Stomach (tissue), 9 donors: ENCODE measurements around the gene BCAS1. TPM values are rescaled to one million over a fixed set of nuclear protein-coding genes. Genes with fewer than 3 reads are reported as not detected.

Experiments
- DNase-seq, 2 donors: peaks; one replicate each; pipeline versions ENCODE4 v3.0.0 to v3.0.0-alpha.2; 2013 to 2019
- H3K27ac ChIP-seq, 5 donors: fragments of 200-600 bp in 4 of 5; sonication (generic) in 4 of 5; one replicate each; pipeline ENCODE4 v1.5.1; 2013 to 2019; ENCODE audit warnings: mild to moderate bottlenecking in 1 of 5, moderate library complexity in 1 of 5
- H3K27me3 ChIP-seq, 3 donors: fragments of 200-600 bp; sonication (generic); one replicate each; pipeline ENCODE4 v1.5.1; 2017 to 2019; ENCODE audit warnings: mixed run types in 1 of 3
- H3K36me3 ChIP-seq, 4 donors: fragments of 200-600 bp; sonication (generic); 1 replicate in 3 of 4; 2 replicates in 1 of 4; pipeline ENCODE4 v1.5.1; 2016 to 2019
- H3K4me1 ChIP-seq, 4 donors: fragments of 200-600 bp; sonication (generic); one replicate each; pipeline ENCODE4 v1.5.1; 2016 to 2019
- H3K4me3 ChIP-seq, 4 donors: fragments of 200-600 bp; sonication (generic) in 3 of 4; one replicate each; pipeline ENCODE4 v1.5.1; 2016 to 2019; ENCODE audit warnings: mild to moderate bottlenecking in 1 of 4
- H3K9me3 ChIP-seq, 4 donors: fragments of 200-600 bp; sonication (generic); one replicate each; pipeline ENCODE4 v1.5.1; 2016 to 2019
- CTCF ChIP-seq, 7 experiments: fragments of 450-650 bp in 4 of 7; fragments of 200-600 bp in 3 of 7; sonication (generic) in 3 of 7; IDR thresholded peaks; one replicate each; pipeline ENCODE4 v1.5.1; 2016 to 2019; ENCODE audit warnings: antibody characterized with exemption in 7 of 7, control low read depth in 2 of 7, mild to moderate bottlenecking in 1 of 7
- EP300 ChIP-seq: sonication (generic); formaldehyde crosslinking; IDR thresholded peaks from one replicate; pipeline ENCODE4 v1.6.1; 2017; ENCODE audit warnings: antibody characterized with exemption
- POLR2A ChIP-seq, 4 donors: fragments of 450-650 bp; IDR thresholded peaks; one replicate each; pipeline ENCODE4 v1.6.1; 2016; ENCODE audit warnings: antibody characterized with exemption in 4 of 4, control low read depth in 2 of 4, mild to moderate bottlenecking in 1 of 4, moderate library complexity in 1 of 4
- POLR2AphosphoS5 ChIP-seq, 3 donors: sonication (generic); formaldehyde crosslinking; IDR thresholded peaks; one replicate each; pipeline ENCODE4 v1.6.1; 2016; ENCODE audit warnings: antibody characterized with exemption in 3 of 3
- WGBS, 5 donors: extraction: QIAGEN DNeasy Blood & Tissue Kit in 3 of 5; methylation state at CpG; one replicate each; pipeline versions ENCODE4 v1.1.5 to v1.1.7; 2013 to 2018; 5-methylcytosine and 5-hydroxymethylcytosine counted together
- intact Hi-C: fragments of 100-400 bp; cut with DNase I; formaldehyde crosslinking; loops from one replicate; pipeline ENCODE4 v1.15.1; 2023; ENCODE audit warnings: low total_unique reads
- polyA plus RNA-seq, 3 donors: library from polyadenylated mRNA; stranded (reverse); fragments of 200-250 nt; gene quantifications; one replicate each; pipeline ENCODE4 v1.2.3, GENCODE V29; 2013
- total RNA-seq, 5 donors: library from RNA; depleted of rRNA; stranded (reverse); fragments of >200 nt; gene quantifications; one replicate each; pipeline versions ENCODE4 v1.1.0 to v1.2.3, GENCODE V29; 2014 to 2016
- donor health status: healthy with polysubstance abuse.
- donor health status: Bipolar disorder and iron deficiency.
- donor health status: healthy.

The BCAS1 gene
- total and polyA plus RNA-seq, 8 donors: 6.3 to 145 (median 84.6) TPM

DNA sequence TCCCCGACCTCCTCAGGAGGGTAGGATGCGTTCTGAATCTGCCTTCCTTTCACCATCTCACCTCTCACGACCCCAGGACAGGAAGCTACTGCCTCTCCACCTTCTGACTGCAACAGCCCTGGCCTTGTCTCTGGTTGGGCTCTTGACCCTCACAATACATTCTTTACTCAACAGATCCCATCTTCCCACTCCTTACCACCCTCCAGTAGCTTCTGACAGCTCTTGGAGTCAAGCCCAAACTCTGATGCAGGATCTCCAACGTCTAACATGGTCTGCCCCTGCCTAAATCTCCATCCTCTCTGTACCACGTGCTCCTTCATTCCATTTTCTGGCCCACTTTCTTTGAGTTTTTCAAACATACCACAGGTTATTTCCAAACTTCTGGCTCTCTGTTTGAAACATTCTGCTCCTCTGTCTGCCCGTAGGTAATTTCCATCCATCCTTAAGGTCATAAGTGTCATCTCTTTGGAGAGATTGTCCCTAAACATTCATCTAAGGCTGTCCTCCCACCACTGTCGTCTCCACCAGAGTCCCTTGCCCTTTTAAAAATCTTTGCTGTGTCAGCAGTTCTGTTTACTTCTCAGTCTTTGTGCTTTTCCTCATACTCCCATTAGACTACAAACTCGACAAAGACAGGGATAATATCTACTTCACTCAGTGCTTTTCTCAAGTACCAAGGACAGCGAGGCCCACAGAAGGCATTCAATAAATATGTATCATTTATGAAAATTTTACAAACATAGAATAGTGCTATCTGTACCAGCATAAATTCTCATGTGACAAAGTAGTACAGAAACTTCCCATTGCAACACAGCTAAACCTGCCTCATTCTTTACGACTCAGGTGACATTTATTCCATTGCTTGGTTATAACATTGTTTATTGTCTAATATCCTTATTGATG, 73.6 kb downstream of the BCAS1 start:
- peaks cover 0 to 3% (median 0%) of the 10 kb centered on the region in 4 donors for H3K36me3 ChIP-seq
- no peak overlapping the region for H3K27ac ChIP-seq
- H3K4me1 ChIP-seq: no peaks in the 10 kb centered on the region
- TF ChIP-seq CTCF (IDR thresholded peaks at IDR 0.05) (no peak), EP300 (no peak), POLR2AphosphoS5 (IDR thresholded peaks at IDR 0.05) (no peak)
- 73 to 83% (median 77%) methylated on average over 10 of the region's 10 CpGs for WGBS, 5 donors
- intact Hi-C loops: no loop called here
- H3K4me3 ChIP-seq: no peak overlapping the region
- H3K27me3 ChIP-seq: peaks cover 0 to 4% (median 0%) of the 10 kb centered on the region in 3 donors
- no peak for DNase-seq
- peaks cover 2 to 18% (median 14%) of the 10 kb centered on the region in 4 donors for H3K9me3 ChIP-seq

GRCh38 chr20:53995949-53996348, 74.4 kb downstream of the BCAS1 start:
- DNase-seq: no peak
- 77 to 90% (median 80%) methylated on average over 5 of the region's 5 CpGs for WGBS, 5 donors
- Histone ChIP-seq H3K36me3 (peaks cover 0 to 3% (median 0%) of the 10 kb centered on the region in 4 donors), H3K4me3 (no peak overlapping the region), H3K4me1 (no peaks in the 10 kb centered on the region), H3K27ac (no peak overlapping the region), H3K9me3 (peaks cover 0 to 9% (median 6%) of the 10 kb centered on the region in 4 donors), H3K27me3 (peaks cover 0 to 4% (median 0%) of the 10 kb centered on the region in 3 donors)
- no peak for TF ChIP-seq CTCF (IDR thresholded peaks at IDR 0.05)
- TF ChIP-seq EP300: no peak
- TF ChIP-seq POLR2A (IDR thresholded peaks at IDR 0.05): no peak
- no peak for TF ChIP-seq POLR2AphosphoS5 (IDR thresholded peaks at IDR 0.05)
- intact Hi-C loops: no loop called here

GRCh38 chr20:53994088-53994487, 76.3 kb downstream of the BCAS1 start:
- Histone ChIP-seq H3K27me3 (peaks cover 0 to 4% (median 0%) of the 10 kb centered on the region in 3 donors), H3K36me3 (peaks cover 0 to 3% (median 0%) of the 10 kb centered on the region in 4 donors), H3K9me3 (no peaks in the 10 kb centered on the region), H3K27ac (no peak overlapping the region), H3K4me3 (no peak overlapping the region), H3K4me1 (no peaks in the 10 kb centered on the region)
- intact Hi-C loops: no loop called here
- TF ChIP-seq EP300 (no peak), POLR2AphosphoS5 (IDR thresholded peaks at IDR 0.05) (no peak), CTCF (IDR thresholded peaks at IDR 0.05) (no peak), POLR2A (IDR thresholded peaks at IDR 0.05) (no peak)
- DNase-seq: no peak
- 89 to 96% (median 95%) methylated on average over 7 of the region's 7 CpGs for WGBS, 5 donors

DNA sequence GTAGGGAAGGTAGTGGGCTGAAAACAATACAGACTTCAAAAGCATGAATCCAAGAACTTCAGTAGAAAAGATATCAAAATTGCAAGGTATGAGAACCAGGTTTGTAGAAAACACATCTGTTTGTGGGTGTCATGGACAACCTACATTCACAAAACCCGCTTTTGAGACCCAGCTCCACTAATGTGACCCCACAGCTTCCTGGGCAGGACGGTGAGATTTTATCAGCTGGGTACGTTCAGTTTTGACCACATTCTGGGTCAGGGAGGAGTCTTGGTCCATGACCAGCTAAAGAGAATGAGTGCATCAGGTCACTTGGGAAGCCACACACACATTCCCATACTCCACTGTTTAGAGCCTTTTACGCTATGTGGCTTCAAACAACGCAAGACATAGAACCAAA, 77.1 kb downstream of the BCAS1 start:
- H3K4me3 ChIP-seq: no peak overlapping the region
- no peak overlapping the region for H3K27ac ChIP-seq
- no peak for DNase-seq
- 77 to 87% (median 83%) methylated on average over 5 of the region's 5 CpGs for WGBS, 5 donors
- H3K36me3 ChIP-seq: peaks cover 0 to 3% (median 0%) of the 10 kb centered on the region in 4 donors
- H3K4me1 ChIP-seq: no peaks in the 10 kb centered on the region
- no peaks in the 10 kb centered on the region for H3K9me3 ChIP-seq
- H3K27me3 ChIP-seq: peaks cover 0 to 4% (median 0%) of the 10 kb centered on the region in 3 donors
- intact Hi-C loops: no loop called here
- no peak for TF ChIP-seq POLR2AphosphoS5 (IDR thresholded peaks at IDR 0.05)
- TF ChIP-seq EP300: no peak
- no peak for TF ChIP-seq CTCF (IDR thresholded peaks at IDR 0.05)
- TF ChIP-seq POLR2A (IDR thresholded peaks at IDR 0.05): no peak
